Neuronal stem cell (in vitro differentiated cells): ENCODE results near the gene FAM20C.
A peak's percentile ranks its signal among the peaks of the same experiment; 100 is the strongest.

ENCODE experiments used
- DNase-seq: peaks from one replicate; pipeline ENCODE4 v3.0.0-alpha.2; 2013; ENCODE audit warnings: low spot score
- H2AFZ ChIP-seq: one replicate; pipeline ENCODE4 v1.6.1; 2013; ENCODE audit warnings: mild to moderate bottlenecking, low read length, inconsistent platforms
- H2AK5ac ChIP-seq: 2 replicates; pipeline ENCODE4 v1.6.1; 2013; ENCODE audit warnings: low read depth, mild to moderate bottlenecking, inconsistent platforms, low read length, moderate library complexity, mixed read lengths
- H2BK120ac ChIP-seq: 2 replicates; pipeline ENCODE4 v1.6.1; 2013; ENCODE audit warnings: low read depth, mild to moderate bottlenecking, inconsistent platforms, low read length, moderate library complexity, mixed read lengths
- H2BK12ac ChIP-seq: one replicate; pipeline ENCODE4 v1.6.1; 2013; ENCODE audit warnings: low read length, inconsistent platforms
- H2BK15ac ChIP-seq: 2 replicates; pipeline ENCODE4 v1.6.1; 2013; ENCODE audit warnings: mild to moderate bottlenecking, low read length, inconsistent platforms, mixed read lengths
- H2BK5ac ChIP-seq: one replicate; pipeline ENCODE4 v1.6.1; 2013; ENCODE audit warnings: inconsistent platforms, mild to moderate bottlenecking, low read length, moderate library complexity
- H3K14ac ChIP-seq: one replicate; pipeline ENCODE4 v1.6.1; 2013; ENCODE audit warnings: low read length, inconsistent platforms
- H3K18ac ChIP-seq: 2 replicates; pipeline ENCODE4 v1.6.1; 2013; ENCODE audit warnings: low read length, inconsistent platforms
- H3K23ac ChIP-seq: 2 replicates; pipeline ENCODE4 v1.6.1; 2013; ENCODE audit warnings: low read depth, mild to moderate bottlenecking, mixed read lengths, low read length, inconsistent platforms; ENCODE audit not compliant: poor library complexity
- H3K27ac ChIP-seq: replicated peaks from 3 replicates; pipeline ENCODE4 v1.5.1; 2013; ENCODE audit warnings: low read length, inconsistent platforms
- H3K27me3 ChIP-seq, 3 experiments: 2 replicates each; pipeline ENCODE4 v1.6.1; 2013; ENCODE audit warnings: low read length in 3 of 3, mild to moderate bottlenecking in 2 of 3, inconsistent platforms in 1 of 3, low read depth in 1 of 3, mixed read lengths in 1 of 3, moderate library complexity in 1 of 3; ENCODE audit not compliant: control insufficient read depth in 3 of 3, insufficient read depth in 3 of 3
- H3K36me3 ChIP-seq, 2 donors: replicated peaks in 1 of 2; 2 replicates each; pipeline ENCODE4 v1.6.1; 2013; ENCODE audit warnings: low read length in 2 of 2; ENCODE audit not compliant: control insufficient read depth in 2 of 2, insufficient read depth in 2 of 2
- H3K4ac ChIP-seq: 2 replicates; pipeline ENCODE4 v1.6.1; 2013; ENCODE audit warnings: inconsistent platforms, mild to moderate bottlenecking, low read length, moderate library complexity
- H3K4me1 ChIP-seq, 2 donors: 1 replicate in 1 of 2; 2 replicates in 1 of 2; pipeline ENCODE4 v1.6.1; 2013; ENCODE audit warnings: low read length in 2 of 2, low read depth in 1 of 2; ENCODE audit not compliant: control insufficient read depth in 2 of 2, insufficient read depth in 1 of 2
- H3K4me2 ChIP-seq: one replicate; pipeline ENCODE4 v1.6.1; 2013; ENCODE audit warnings: mild to moderate bottlenecking, low read length, inconsistent platforms; ENCODE audit not compliant: insufficient read depth, poor library complexity, severe bottlenecking
- H3K4me3 ChIP-seq, 2 donors: 2 replicates each; pipeline ENCODE4 v1.5.1; 2013; ENCODE audit warnings: low read length in 2 of 2, mild to moderate bottlenecking in 2 of 2, inconsistent platforms in 1 of 2, moderate library complexity in 1 of 2
- H3K79me1 ChIP-seq: one replicate; pipeline ENCODE4 v1.6.1; 2013; ENCODE audit warnings: low read depth, mild to moderate bottlenecking, inconsistent platforms, low read length, moderate library complexity
- H3K9ac ChIP-seq: one replicate; pipeline ENCODE4 v1.6.1; 2013; ENCODE audit warnings: mild to moderate bottlenecking, low read depth, low read length, inconsistent platforms; ENCODE audit not compliant: poor library complexity
- H3K9me3 ChIP-seq, 2 donors: replicated peaks in 1 of 2; 2 replicates each; pipeline versions ENCODE3 to v1.6.1; 2013; ENCODE audit warnings: low read length in 2 of 2, mild to moderate bottlenecking in 2 of 2, inconsistent platforms in 1 of 2, low read depth in 1 of 2, mixed read lengths in 1 of 2, moderate library complexity in 1 of 2; ENCODE audit not compliant: control insufficient read depth in 2 of 2, insufficient read depth in 1 of 2
- H4K8ac ChIP-seq: one replicate; pipeline ENCODE4 v1.6.1; 2013; ENCODE audit warnings: low read depth, mild to moderate bottlenecking, inconsistent platforms, low read length, moderate library complexity
- H4K91ac ChIP-seq: one replicate; pipeline ENCODE4 v1.6.1; 2013; ENCODE audit warnings: low read length, low read depth, mild to moderate bottlenecking, inconsistent platforms; ENCODE audit not compliant: poor library complexity
- WGBS, 2 donors: extraction: QIAGEN DNeasy Blood & Tissue Kit; methylation state at CpG; one replicate each; pipeline ENCODE4 v1.1.7; 2013; ENCODE audit warnings: missing lambda C conversion rate in 2 of 2, mixed read lengths in 1 of 2; ENCODE audit not compliant: insufficient read length in 2 of 2, insufficient replicate concordance in 1 of 2; ENCODE audit errors: extremely low coverage in 2 of 2; 5-methylcytosine and 5-hydroxymethylcytosine counted together

Gene FAM20C

DNA sequence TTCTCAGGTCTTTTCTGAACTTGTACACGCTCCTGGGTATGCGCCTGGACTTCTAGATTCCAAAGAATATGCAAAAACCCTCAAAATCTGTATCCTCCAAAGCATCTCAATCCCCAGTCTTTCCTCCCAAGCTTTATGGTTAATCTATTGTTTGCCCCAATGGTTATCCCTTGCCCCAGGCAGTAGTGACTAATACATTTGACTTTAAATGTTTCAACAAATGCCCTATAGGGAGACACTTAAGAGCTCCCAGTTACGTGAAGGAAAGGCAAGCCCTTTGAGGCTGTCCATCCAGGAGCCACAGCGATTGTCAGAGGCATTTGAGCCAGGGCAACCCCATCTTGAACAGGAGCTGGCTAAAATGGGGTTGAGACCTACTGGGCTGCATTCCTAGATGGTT lies 84.9 kb downstream of the FAM20C start:
- no peaks in the 10 kb centered on the region for H3K27me3 ChIP-seq
- no peak overlapping the region for H3K18ac ChIP-seq
- H2AK5ac ChIP-seq, result no peak overlapping the region
- H3K23ac ChIP-seq, result no peak overlapping the region
- H2AFZ ChIP-seq, result no peak overlapping the region
- no peak overlapping the region for H3K4ac ChIP-seq
- peaks cover 12 to 24% of the 10 kb centered on the region in 2 donors for H3K9me3 ChIP-seq
- no peak overlapping the region for H2BK5ac ChIP-seq
- H3K14ac ChIP-seq, result no peak overlapping the region
- H4K8ac ChIP-seq, result no peak overlapping the region
- WGBS, 2 donors, result no CpG with 5 or more reads among the region's 4 CpGs
- no peak for DNase-seq
- H2BK12ac ChIP-seq, result no peak overlapping the region
- no peak overlapping the region for H3K4me3 ChIP-seq
- no peak overlapping the region for H4K91ac ChIP-seq
- no peak overlapping the region for H2BK15ac ChIP-seq
- no peaks in the 10 kb centered on the region for H3K36me3 ChIP-seq
- H3K79me1 ChIP-seq, result no peaks in the 10 kb centered on the region
- H3K4me1 ChIP-seq, result no peaks in the 10 kb centered on the region
- H2BK120ac ChIP-seq, result no peak overlapping the region
- no peak overlapping the region for H3K27ac ChIP-seq
- no peak overlapping the region for H3K4me2 ChIP-seq
- no peak overlapping the region for H3K9ac ChIP-seq

GRCh38 chr7:278081-278480 lies 85.7 kb downstream of the FAM20C start:
- H2BK12ac ChIP-seq, result no peak overlapping the region
- H3K27me3 ChIP-seq, result no peaks in the 10 kb centered on the region
- no peak overlapping the region for H2BK5ac ChIP-seq
- H4K91ac ChIP-seq, result no peak overlapping the region
- H3K4me1 ChIP-seq, result no peaks in the 10 kb centered on the region
- H2AFZ ChIP-seq, result no peak overlapping the region
- peaks cover 8 to 16% of the 10 kb centered on the region in 2 donors for H3K9me3 ChIP-seq
- H4K8ac ChIP-seq, result no peak overlapping the region
- no peaks in the 10 kb centered on the region for H3K36me3 ChIP-seq
- H3K23ac ChIP-seq, result no peak overlapping the region
- no peak overlapping the region for H2AK5ac ChIP-seq
- DNase-seq, result no peak
- H3K4ac ChIP-seq, result no peak overlapping the region
- H3K79me1 ChIP-seq, result no peaks in the 10 kb centered on the region
- no peak overlapping the region for H2BK120ac ChIP-seq
- H3K18ac ChIP-seq, result no peak overlapping the region
- no peak overlapping the region for H3K27ac ChIP-seq
- no peak overlapping the region for H2BK15ac ChIP-seq
- no peak overlapping the region for H3K4me2 ChIP-seq
- H3K4me3 ChIP-seq, result no peak overlapping the region
- H3K14ac ChIP-seq, result no peak overlapping the region
- H3K9ac ChIP-seq, result no peak overlapping the region
- no CpG with 5 or more reads among the region's 5 CpGs for WGBS, 2 donors

GRCh38 chr7:279821-280220 lies 87.5 kb downstream of the FAM20C start:
- Histone ChIP-seq H2AFZ (no peak overlapping the region), H2BK15ac (no peak overlapping the region), H3K4me1 (no peaks in the 10 kb centered on the region), H3K4ac (no peak overlapping the region), H3K4me3 (no peak overlapping the region), H3K23ac (no peak overlapping the region), H3K4me2 (no peak overlapping the region), H3K27me3 (no peaks in the 10 kb centered on the region), H2AK5ac (no peak overlapping the region), H3K36me3 (no peaks in the 10 kb centered on the region), H4K8ac (no peak overlapping the region), H2BK5ac (no peak overlapping the region), H4K91ac (no peak overlapping the region), H3K79me1 (no peaks in the 10 kb centered on the region), H3K14ac (no peak overlapping the region), H3K9me3 (peaks cover 8 to 12% of the 10 kb centered on the region in 2 donors), H2BK12ac (no peak overlapping the region), H2BK120ac (no peak overlapping the region), H3K18ac (peak overlapping the region; percentile 60), H3K27ac (no peak overlapping the region), H3K9ac (no peak overlapping the region)
- WGBS, 2 donors, result no CpG with 5 or more reads among the region's 10 CpGs
- no peak for DNase-seq

DNA sequence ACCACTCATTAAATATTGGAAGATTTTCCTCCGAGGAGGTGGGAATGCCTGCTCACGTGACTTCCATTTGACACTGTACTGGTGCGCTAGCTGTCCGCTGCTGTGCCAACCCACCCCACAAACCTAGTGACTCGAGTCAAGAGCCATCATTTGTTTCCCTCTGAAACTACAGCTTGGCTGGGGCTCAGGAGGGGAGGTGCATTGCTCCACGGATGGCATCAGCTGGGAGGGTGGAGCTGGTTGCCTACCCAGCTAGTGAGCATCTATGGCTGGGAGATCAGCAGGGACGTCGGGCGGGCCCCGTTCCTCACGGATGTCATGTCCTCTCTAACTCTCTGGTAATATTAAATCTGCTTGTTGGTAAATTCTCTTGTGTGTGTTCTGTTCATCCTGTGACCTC lies 88.1 kb downstream of the FAM20C start:
- Histone ChIP-seq H3K4me1 (no peaks in the 10 kb centered on the region), H3K4me2 (no peak overlapping the region), H2BK5ac (no peak overlapping the region), H3K9me3 (peaks cover 8 to 10% of the 10 kb centered on the region in 2 donors), H2BK12ac (no peak overlapping the region), H2BK120ac (no peak overlapping the region), H3K4me3 (no peak overlapping the region), H3K18ac (no peak overlapping the region), H3K79me1 (no peaks in the 10 kb centered on the region), H3K23ac (no peak overlapping the region), H3K9ac (no peak overlapping the region), H2AK5ac (no peak overlapping the region), H3K36me3 (no peaks in the 10 kb centered on the region), H3K4ac (no peak overlapping the region), H4K8ac (no peak overlapping the region), H4K91ac (no peak overlapping the region), H3K27me3 (peaks cover 0 to 4% (median 0%) of the 10 kb centered on the region in 3 experiments), H3K14ac (no peak overlapping the region), H2AFZ (no peak overlapping the region), H2BK15ac (no peak overlapping the region), H3K27ac (no peak overlapping the region)
- WGBS, 2 donors, result no CpG with 5 or more reads among the region's 11 CpGs
- no peak for DNase-seq
